Vagina (tissue), 2 donors: ENCODE results near the gene ADAMTS15. TPM values are rescaled to one million over a fixed set of nuclear protein-coding genes. Genes with fewer than 3 reads are reported as not detected.

ENCODE experiments used
- DNase-seq, 2 donors: peaks; one replicate each; pipeline ENCODE4 v3.0.0-alpha.2; 2017; ENCODE audit errors: extremely low spot score in 2 of 2
- H3K27ac ChIP-seq: fragments of 200-600 bp; sonication (generic); one replicate; pipeline ENCODE4 v1.5.1; 2019
- H3K27me3 ChIP-seq: fragments of 200-600 bp; sonication (generic); one replicate; pipeline ENCODE4 v1.5.1; 2019
- H3K36me3 ChIP-seq, 2 donors: fragments of 200-600 bp; sonication (generic); one replicate each; pipeline ENCODE4 v1.5.1; 2017 to 2019
- H3K4me1 ChIP-seq: fragments of 200-600 bp; sonication (generic); one replicate; pipeline ENCODE4 v1.5.1; 2019
- H3K4me3 ChIP-seq, 2 donors: fragments of 200-600 bp; sonication (generic); 1 replicate in 1 of 2; 2 replicates in 1 of 2; pipeline ENCODE4 v1.5.1; 2016 to 2019
- H3K9me3 ChIP-seq: fragments of 200-600 bp; sonication (generic); one replicate; pipeline ENCODE4 v1.5.1; 2019
- CTCF ChIP-seq, 3 experiments: fragments of 450-650 bp in 2 of 3; fragments of 200-600 bp in 1 of 3; sonication (generic) in 1 of 3; IDR thresholded peaks; one replicate each; pipeline ENCODE4 v1.5.1; 2017 to 2019; ENCODE audit warnings: antibody characterized with exemption in 3 of 3, mild to moderate bottlenecking in 2 of 3, moderate library complexity in 2 of 3
- POLR2A ChIP-seq, 2 donors: fragments of 450-650 bp; IDR thresholded peaks; one replicate each; pipeline ENCODE4 v1.6.1; 2017; ENCODE audit warnings: antibody characterized with exemption in 2 of 2, mild to moderate bottlenecking in 2 of 2, moderate library complexity in 2 of 2
- POLR2AphosphoS5 ChIP-seq, 2 donors: sonication (generic); formaldehyde crosslinking; IDR thresholded peaks; one replicate each; pipeline ENCODE4 v1.9.0; 2017; ENCODE audit warnings: antibody characterized with exemption in 2 of 2, mild to moderate bottlenecking in 2 of 2, low read depth in 1 of 2; ENCODE audit not compliant: insufficient read depth in 1 of 2
- intact Hi-C: fragments of 100-400 bp; cut with DNase I; formaldehyde crosslinking; loops from one replicate; pipeline ENCODE4 v1.15.1; 2023
- total RNA-seq: library from RNA; depleted of rRNA; stranded (reverse); fragments of >200 nt; gene quantifications from one replicate; pipeline ENCODE4 v1.2.3, GENCODE V29; 2016

Gene ADAMTS15
- total RNA-seq, result 12.0 TPM

- H3K27ac ChIP-seq, result peak within 1 kb of the TSS; percentile 68
- H3K4me1 ChIP-seq, result peaks cover 36% of the 10 kb centered on the region
- peak in 1 of 2 donors; percentile 76 for TF ChIP-seq POLR2AphosphoS5 (IDR thresholded peaks at IDR 0.05; ENCODE audit: insufficient read depth in 1 of 2, low read depth in 1 of 2)
- no peak for TF ChIP-seq CTCF (IDR thresholded peaks at IDR 0.05)
- no peak for TF ChIP-seq POLR2A (IDR thresholded peaks at IDR 0.05)
- peak within 1 kb of the TSS; percentile 54 to 74 for H3K4me3 ChIP-seq
- intact Hi-C loops, result loop anchor here (10.0 kb wide), 1 partner anchor 226 kb away; no protein-coding TSS in a partner anchor
- no peak for DNase-seq
- no peaks in the 10 kb centered on the region for H3K27me3 ChIP-seq
- H3K9me3 ChIP-seq, result no peaks in the 10 kb centered on the region
- no peaks in the 10 kb centered on the region for H3K36me3 ChIP-seq
These were observed at the start of gene ADAMTS15 for GRCh38 chr11:130448416-130449309. ADAMTS15 (plus strand) TSS chr11:130448645; CDS start chr11:130448974, 329 bp downstream.

GRCh38 chr11:130399196-130399595 is 49.2 kb upstream of the ADAMTS15 start:
- no peaks in the 10 kb centered on the region for H3K36me3 ChIP-seq
- intact Hi-C loops, result no loop called here
- H3K4me3 ChIP-seq, result no peak overlapping the region
- H3K9me3 ChIP-seq, result no peaks in the 10 kb centered on the region
- H3K27ac ChIP-seq, result no peak overlapping the region
- no peak for TF ChIP-seq POLR2A (IDR thresholded peaks at IDR 0.05)
- no peak for TF ChIP-seq CTCF (IDR thresholded peaks at IDR 0.05)
- no peak for TF ChIP-seq POLR2AphosphoS5 (IDR thresholded peaks at IDR 0.05; ENCODE audit: insufficient read depth in 1 of 2, low read depth in 1 of 2)
- DNase-seq, result no peak
- no peaks in the 10 kb centered on the region for H3K27me3 ChIP-seq
- H3K4me1 ChIP-seq, result no peaks in the 10 kb centered on the region

- no peak for TF ChIP-seq CTCF (IDR thresholded peaks at IDR 0.05)
- no peak for TF ChIP-seq POLR2A (IDR thresholded peaks at IDR 0.05)
- no peak for TF ChIP-seq POLR2AphosphoS5 (IDR thresholded peaks at IDR 0.05; ENCODE audit: insufficient read depth in 1 of 2, low read depth in 1 of 2)
- DNase-seq, result no peak
These were observed 47.5 kb upstream of the ADAMTS15 start for GRCh38 chr11:130400781-130401483.

GRCh38 chr11:130402570-130402969 is 45.9 kb upstream of the ADAMTS15 start:
- Histone ChIP-seq H3K9me3 (no peaks in the 10 kb centered on the region), H3K4me1 (peaks cover 3% of the 10 kb centered on the region), H3K4me3 (no peak overlapping the region), H3K36me3 (no peaks in the 10 kb centered on the region), H3K27me3 (no peaks in the 10 kb centered on the region), H3K27ac (peak overlapping the region; percentile 60)
- no peak for TF ChIP-seq POLR2A (IDR thresholded peaks at IDR 0.05)
- no peak for TF ChIP-seq CTCF (IDR thresholded peaks at IDR 0.05)
- no peak for TF ChIP-seq POLR2AphosphoS5 (IDR thresholded peaks at IDR 0.05; ENCODE audit: insufficient read depth in 1 of 2, low read depth in 1 of 2)
- intact Hi-C loops, result no loop called here
- no peak for DNase-seq

More at GRCh38 chr11:130400781-130401483, 47.5 kb upstream of the ADAMTS15 start:
- H3K36me3 ChIP-seq, result no peaks in the 10 kb centered on the region
- no peaks in the 10 kb centered on the region for H3K9me3 ChIP-seq
- no peaks in the 10 kb centered on the region for H3K4me1 ChIP-seq
- intact Hi-C loops, result no loop called here
- H3K27me3 ChIP-seq, result no peaks in the 10 kb centered on the region
- peak overlapping the region; percentile 9 for H3K27ac ChIP-seq
- no peak overlapping the region for H3K4me3 ChIP-seq
